HFFc6 (cell line): ENCODE data around the gene GAS7. TPM values are rescaled to one million over a fixed set of nuclear protein-coding genes. Genes with fewer than 3 reads are reported as not detected.
A peak's percentile ranks its signal among the peaks of the same experiment; 100 is the strongest.

Source experiments
- DNase-seq: peaks from one replicate; pipeline ENCODE4 v3.0.0-alpha.2; 2018
- H3K27ac Mint-ChIP-seq: 2 replicates; pipeline ENCODE4 v1.8.0; 2020; ENCODE audit warnings: mild to moderate bottlenecking, mixed read lengths
- H3K27me3 Mint-ChIP-seq: 2 replicates; pipeline ENCODE4 v1.8.0; 2021; ENCODE audit warnings: mild to moderate bottlenecking, moderate library complexity, mixed read lengths; ENCODE audit not compliant: insufficient read depth
- H3K36me3 Mint-ChIP-seq: 2 replicates; pipeline ENCODE4 v1.8.0; 2021; ENCODE audit warnings: low read depth, mixed read lengths
- H3K4me1 Mint-ChIP-seq: 2 replicates; pipeline ENCODE4 v1.8.0; 2020; ENCODE audit warnings: low read depth, mixed read lengths
- H3K4me3 Mint-ChIP-seq: 2 replicates; pipeline ENCODE4 v1.8.0; 2020; ENCODE audit warnings: mild to moderate bottlenecking, moderate library complexity, mixed read lengths
- H3K9me3 Mint-ChIP-seq: 2 replicates; pipeline ENCODE4 v1.8.0; 2020; ENCODE audit warnings: mild to moderate bottlenecking, mixed read lengths
- total RNA-seq, 6 experiments: library from RNA; stranded (reverse); fragmentation: NEBNext Ultra II Directional; extraction: Animal tissue kit (Norgen Biotek cat#: 25700); gene quantifications; 2 replicates in 1 of 6; 3 replicates in 5 of 6; pipeline ENCODE4 v1.2.3, GENCODE V29; 2021
- TF ChIP-seq, protein P1 (sequence below): fragments of 200-600 bp; sonication (generic); IDR thresholded peaks from 2 replicates; pipeline ENCODE4 v1.5.0; 2021; ENCODE audit warnings: antibody characterized with exemption, mild to moderate bottlenecking

The GAS7 gene
- total RNA-seq, 6 experiments from 2014 or later, result 1.4 to 7.4 (median 3.1) TPM

DNA sequence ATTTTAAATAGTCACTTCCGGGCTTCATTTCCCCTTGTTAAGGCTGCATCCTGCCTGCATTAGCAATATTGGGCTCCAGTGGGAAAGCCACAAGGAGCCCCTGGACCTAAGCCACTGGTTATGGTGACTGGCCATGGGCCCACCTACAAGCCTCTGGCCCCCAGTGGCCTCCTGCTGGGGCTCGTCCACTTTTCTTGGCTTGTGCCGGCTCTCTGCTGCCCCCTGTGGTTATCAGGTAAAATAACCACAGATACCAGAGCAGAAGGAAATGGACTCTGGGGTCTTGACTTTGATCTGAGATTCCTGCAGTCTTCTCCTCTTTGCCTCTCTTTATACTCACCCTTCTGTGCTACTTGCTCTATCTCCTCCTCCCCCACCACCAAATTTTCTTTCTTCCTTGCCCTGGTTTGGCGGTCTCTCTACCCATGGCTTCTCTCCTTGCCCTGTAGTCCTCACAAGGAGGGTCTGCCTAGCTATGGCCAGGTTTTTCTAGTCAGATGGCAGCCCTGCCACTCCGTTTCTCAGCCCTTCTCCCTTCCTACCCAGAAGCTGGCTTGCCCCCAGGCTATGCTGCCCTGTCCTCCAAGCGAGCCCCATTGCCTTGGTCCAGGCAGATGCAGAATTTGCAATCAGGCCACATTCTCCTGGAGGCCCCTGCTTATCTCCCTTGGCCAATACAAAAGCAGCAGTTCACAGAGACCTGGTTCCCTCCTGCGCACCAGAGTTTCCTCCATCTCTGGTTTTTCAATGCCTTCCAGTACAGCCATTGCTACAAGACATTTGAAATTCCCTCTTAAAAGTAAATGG is 210.4 kb downstream of the GAS7 start:
- DNase-seq, result peak; percentile 21
- H3K27ac Mint-ChIP-seq, result no peak overlapping the region
- peaks cover 2% of the 10 kb centered on the region for H3K27me3 Mint-ChIP-seq
- no peaks in the 10 kb centered on the region; the same call in 1 of the 2 replicates for H3K36me3 Mint-ChIP-seq
- no peaks in the 10 kb centered on the region for H3K9me3 Mint-ChIP-seq
- no peaks in the 10 kb centered on the region for H3K4me1 Mint-ChIP-seq
- no peak overlapping the region for H3K4me3 Mint-ChIP-seq
- TF ChIP-seq, protein P1, sequence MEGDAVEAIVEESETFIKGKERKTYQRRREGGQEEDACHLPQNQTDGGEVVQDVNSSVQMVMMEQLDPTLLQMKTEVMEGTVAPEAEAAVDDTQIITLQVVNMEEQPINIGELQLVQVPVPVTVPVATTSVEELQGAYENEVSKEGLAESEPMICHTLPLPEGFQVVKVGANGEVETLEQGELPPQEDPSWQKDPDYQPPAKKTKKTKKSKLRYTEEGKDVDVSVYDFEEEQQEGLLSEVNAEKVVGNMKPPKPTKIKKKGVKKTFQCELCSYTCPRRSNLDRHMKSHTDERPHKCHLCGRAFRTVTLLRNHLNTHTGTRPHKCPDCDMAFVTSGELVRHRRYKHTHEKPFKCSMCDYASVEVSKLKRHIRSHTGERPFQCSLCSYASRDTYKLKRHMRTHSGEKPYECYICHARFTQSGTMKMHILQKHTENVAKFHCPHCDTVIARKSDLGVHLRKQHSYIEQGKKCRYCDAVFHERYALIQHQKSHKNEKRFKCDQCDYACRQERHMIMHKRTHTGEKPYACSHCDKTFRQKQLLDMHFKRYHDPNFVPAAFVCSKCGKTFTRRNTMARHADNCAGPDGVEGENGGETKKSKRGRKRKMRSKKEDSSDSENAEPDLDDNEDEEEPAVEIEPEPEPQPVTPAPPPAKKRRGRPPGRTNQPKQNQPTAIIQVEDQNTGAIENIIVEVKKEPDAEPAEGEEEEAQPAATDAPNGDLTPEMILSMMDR, result peak; percentile 90

DNA sequence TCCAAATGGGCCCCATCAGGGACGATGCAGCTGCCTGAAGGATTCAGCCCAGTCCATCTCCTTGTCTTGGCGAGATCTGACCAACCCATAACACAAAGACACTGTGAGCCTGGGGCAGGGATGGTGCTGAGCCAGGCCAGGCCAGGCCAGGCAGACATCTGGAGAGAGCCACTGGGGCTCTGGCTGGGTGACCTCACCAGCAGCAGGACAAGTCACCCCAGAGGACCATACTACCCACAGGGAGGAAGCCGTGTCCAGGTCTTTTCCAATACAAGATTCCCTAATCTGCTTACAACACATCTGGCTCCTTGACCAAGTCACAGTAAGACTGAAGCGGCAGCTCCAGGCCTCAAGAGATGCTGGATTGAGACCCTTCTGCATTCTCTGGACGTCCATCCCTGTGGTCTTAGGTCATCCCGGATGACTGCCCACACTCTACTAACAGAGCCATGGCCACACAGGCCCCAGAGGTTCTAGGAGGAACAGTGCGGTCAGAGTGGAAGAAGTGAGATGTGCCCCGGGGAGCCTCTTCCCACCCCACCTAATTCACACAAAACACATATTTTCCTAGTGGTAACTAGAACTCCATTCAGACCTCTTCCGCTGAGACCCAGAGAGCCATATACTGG is 211.5 kb downstream of the GAS7 start:
- no peak overlapping the region for H3K4me3 Mint-ChIP-seq
- no peak overlapping the region for H3K27ac Mint-ChIP-seq
- H3K4me1 Mint-ChIP-seq, result no peaks in the 10 kb centered on the region
- no peak for DNase-seq
- TF ChIP-seq, protein P1, result no peak
- H3K27me3 Mint-ChIP-seq, result peaks cover 2% of the 10 kb centered on the region
- H3K36me3 Mint-ChIP-seq, result no peaks in the 10 kb centered on the region; the same call in 1 of the 2 replicates
- no peaks in the 10 kb centered on the region for H3K9me3 Mint-ChIP-seq

GRCh38 chr17:9985646-9986045 is 212.8 kb downstream of the GAS7 start:
- Mint-ChIP-seq H3K27me3 (peaks cover 2% of the 10 kb centered on the region; the same call in 1 of the 2 replicates), H3K9me3 (no peaks in the 10 kb centered on the region)

DNA sequence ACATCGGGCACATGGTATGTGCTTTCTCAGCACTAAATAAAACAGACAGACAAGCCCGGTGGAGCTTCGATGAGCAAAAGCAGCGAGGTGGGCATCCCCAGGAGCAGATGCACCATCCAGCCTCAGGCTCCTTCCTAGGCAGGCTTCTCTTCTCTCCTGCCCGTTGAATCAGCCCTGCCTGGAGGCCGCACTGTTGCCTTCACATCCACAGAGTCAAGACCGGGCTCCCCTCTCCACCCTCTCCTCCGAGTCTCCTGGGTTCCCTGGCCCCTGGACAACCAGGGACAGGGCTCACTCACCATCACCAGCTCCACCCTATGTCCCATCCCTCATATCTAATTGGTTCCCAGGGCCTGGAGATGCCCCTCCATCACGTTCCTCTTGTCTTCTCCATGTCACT is 213.6 kb downstream of the GAS7 start:
- TF ChIP-seq, protein P1, result no peak
- H3K4me1 Mint-ChIP-seq, result no peaks in the 10 kb centered on the region; the same call in 1 of the 2 replicates
- no peak overlapping the region for H3K4me3 Mint-ChIP-seq
- no peak for DNase-seq
- H3K27me3 Mint-ChIP-seq, result peaks cover 2% of the 10 kb centered on the region; the same call in 1 of the 2 replicates
- H3K36me3 Mint-ChIP-seq, result no peaks in the 10 kb centered on the region
- no peak overlapping the region for H3K27ac Mint-ChIP-seq
- no peaks in the 10 kb centered on the region for H3K9me3 Mint-ChIP-seq

More at GRCh38 chr17:9985646-9986045, 212.8 kb downstream of the GAS7 start:
- no peak overlapping the region for H3K4me3 Mint-ChIP-seq
- H3K36me3 Mint-ChIP-seq, result no peaks in the 10 kb centered on the region; the same call in 1 of the 2 replicates
- H3K27ac Mint-ChIP-seq, result no peak overlapping the region
- H3K4me1 Mint-ChIP-seq, result no peaks in the 10 kb centered on the region
- no peak for DNase-seq
- TF ChIP-seq, protein P1, result no peak

DNA sequence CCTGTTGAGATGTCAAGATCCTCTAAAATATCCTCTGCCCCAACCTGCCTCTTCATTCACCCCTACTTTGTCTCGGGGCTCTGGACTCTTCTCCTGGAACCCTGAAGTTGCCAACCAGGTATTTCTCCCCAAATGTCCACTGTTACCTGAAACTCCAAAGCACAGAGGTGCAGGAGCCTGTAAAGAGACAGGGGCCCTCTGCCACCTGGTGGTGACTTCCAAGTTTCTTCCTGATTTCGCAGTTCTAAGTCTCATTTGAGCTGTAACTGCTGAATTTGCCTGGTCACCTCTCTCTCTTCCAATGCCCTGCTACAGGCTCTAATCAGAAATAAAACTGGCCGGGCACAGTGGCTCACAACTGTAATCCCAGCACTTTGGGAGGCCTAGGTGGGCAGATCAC is 216.2 kb downstream of the GAS7 start:
- no peak overlapping the region for H3K27ac Mint-ChIP-seq

More for the DNA sequence above, 216.2 kb downstream of the GAS7 start:
- Mint-ChIP-seq H3K27me3 (no peaks in the 10 kb centered on the region), H3K4me3 (no peak overlapping the region), H3K4me1 (peaks cover 4% of the 10 kb centered on the region; the same call in 1 of the 2 replicates), H3K36me3 (no peaks in the 10 kb centered on the region), H3K9me3 (no peaks in the 10 kb centered on the region)
- no peak for DNase-seq
- TF ChIP-seq, protein P1, result peak; percentile 72
